PFSK-1 (cell line): ENCODE data around the gene CAMTA1.

Experiments
- FOXP2 ChIP-seq: optimal IDR thresholded peaks from 2 replicates; pipeline ENCODE3; 2011; ENCODE audit warnings: borderline replicate concordance, control low read depth, inconsistent platforms; ENCODE audit not compliant: insufficient read depth; ENCODE audit errors: extremely low read length, extremely low read depth
- POLR2AphosphoS5 ChIP-seq: IDR thresholded peaks from 2 replicates; pipeline ENCODE4 v1.6.1; 2012; ENCODE audit warnings: low read depth, mild to moderate bottlenecking, control low read depth, low read length, moderate library complexity
- REST ChIP-seq, 2 experiments: IDR thresholded peaks; 2 replicates each; pipeline versions ENCODE4 v1.6.1 to v1.8.0; 2011 to 2012; ENCODE audit warnings: low read depth in 2 of 2, low read length in 2 of 2, control low read depth in 1 of 2, inconsistent platforms in 1 of 2, mild to moderate bottlenecking in 1 of 2, moderate library complexity in 1 of 2; ENCODE audit not compliant: insufficient read depth in 1 of 2
- SIN3A ChIP-seq: IDR thresholded peaks from 2 replicates; pipeline ENCODE4 v1.6.1; 2012; ENCODE audit warnings: mild to moderate bottlenecking, low read length, moderate library complexity, borderline replicate concordance; ENCODE audit not compliant: insufficient read depth
- TAF1 ChIP-seq: IDR thresholded peaks from 2 replicates; pipeline ENCODE4 v1.6.1; 2012; ENCODE audit warnings: low read length, control low read depth, borderline replicate concordance; ENCODE audit not compliant: insufficient read depth

GRCh38 chr1:6959491-6959890, 174.2 kb downstream of the CAMTA1 start:
- TF ChIP-seq POLR2AphosphoS5 (no peak), REST (IDR thresholded peaks at IDR 0.05; ENCODE audit: insufficient read depth in 1 of 2, low read depth in 2 of 2, low read length in 2 of 2) (no peak), SIN3A (no peak), TAF1 (no peak), FOXP2 (no peak)
